ENCODE results near the gene TFCP2L1.

The TFCP2L1 gene

DNA sequence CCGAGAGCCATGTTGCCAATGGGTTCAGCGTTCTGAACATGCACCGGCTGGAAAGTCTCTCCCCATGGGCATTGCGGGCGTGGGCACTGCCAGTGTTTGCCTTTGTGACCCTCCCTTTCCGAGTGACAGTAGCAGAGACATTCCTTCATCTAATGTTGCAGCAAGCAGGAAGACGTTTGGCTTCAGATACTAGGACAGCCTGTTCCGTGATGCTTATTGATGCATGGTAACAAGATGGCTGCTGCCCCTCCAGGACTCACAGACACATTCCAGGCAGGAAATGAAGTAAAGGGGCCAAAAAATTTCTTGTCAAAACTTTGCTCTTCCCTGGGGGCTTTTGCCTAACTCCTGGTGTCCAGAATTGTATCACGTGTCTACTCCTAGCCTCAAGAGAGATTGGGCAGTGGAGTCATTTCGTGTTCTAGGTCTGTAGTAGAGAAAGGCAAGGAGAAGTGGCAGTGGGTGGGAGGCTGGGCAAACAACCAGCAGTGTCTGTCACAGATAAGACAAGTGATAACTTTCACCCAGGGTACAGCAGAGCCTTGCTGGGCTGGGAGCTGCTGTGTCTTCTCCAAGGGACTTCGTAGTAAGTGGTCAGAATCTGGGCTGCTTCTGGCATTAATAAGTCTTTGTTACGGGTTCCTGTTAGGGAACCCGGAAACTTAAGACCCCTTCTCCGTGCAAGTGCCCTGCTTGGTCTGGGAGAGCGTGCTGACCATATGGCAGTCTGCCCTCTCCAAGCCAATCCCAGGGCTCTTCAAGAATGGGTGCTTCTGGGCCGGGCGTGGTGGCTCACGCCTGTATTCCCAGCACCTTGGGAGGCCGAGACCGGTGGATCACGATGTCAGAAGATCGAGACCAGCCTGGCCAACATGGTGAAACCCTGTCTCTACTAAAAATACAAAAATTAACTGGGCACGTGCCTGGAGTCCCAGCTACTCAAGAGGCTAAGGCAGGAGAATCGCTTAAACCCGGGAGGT lies 93.5 kb downstream of the TFCP2L1 start:
- H3K36me3 ChIP-seq, result no peaks in the 10 kb centered on the region
- H3K9me3 ChIP-seq (ENCODE audit: severe bottlenecking), result no peaks in the 10 kb centered on the region
- TF ChIP-seq, protein P1, sequence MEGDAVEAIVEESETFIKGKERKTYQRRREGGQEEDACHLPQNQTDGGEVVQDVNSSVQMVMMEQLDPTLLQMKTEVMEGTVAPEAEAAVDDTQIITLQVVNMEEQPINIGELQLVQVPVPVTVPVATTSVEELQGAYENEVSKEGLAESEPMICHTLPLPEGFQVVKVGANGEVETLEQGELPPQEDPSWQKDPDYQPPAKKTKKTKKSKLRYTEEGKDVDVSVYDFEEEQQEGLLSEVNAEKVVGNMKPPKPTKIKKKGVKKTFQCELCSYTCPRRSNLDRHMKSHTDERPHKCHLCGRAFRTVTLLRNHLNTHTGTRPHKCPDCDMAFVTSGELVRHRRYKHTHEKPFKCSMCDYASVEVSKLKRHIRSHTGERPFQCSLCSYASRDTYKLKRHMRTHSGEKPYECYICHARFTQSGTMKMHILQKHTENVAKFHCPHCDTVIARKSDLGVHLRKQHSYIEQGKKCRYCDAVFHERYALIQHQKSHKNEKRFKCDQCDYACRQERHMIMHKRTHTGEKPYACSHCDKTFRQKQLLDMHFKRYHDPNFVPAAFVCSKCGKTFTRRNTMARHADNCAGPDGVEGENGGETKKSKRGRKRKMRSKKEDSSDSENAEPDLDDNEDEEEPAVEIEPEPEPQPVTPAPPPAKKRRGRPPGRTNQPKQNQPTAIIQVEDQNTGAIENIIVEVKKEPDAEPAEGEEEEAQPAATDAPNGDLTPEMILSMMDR (IDR thresholded peaks at IDR 0.05; ENCODE audit: low read depth, low read length), result no peak
- H3K27ac ChIP-seq, result no peak overlapping the region
- H3K4me3 ChIP-seq (ENCODE audit: low read depth, low read length), result no peak overlapping the region
- H3K27me3 ChIP-seq (ENCODE audit: insufficient read depth, low read depth, severe bottlenecking), result no peaks in the 10 kb centered on the region
- no peak for DNase-seq

DNA sequence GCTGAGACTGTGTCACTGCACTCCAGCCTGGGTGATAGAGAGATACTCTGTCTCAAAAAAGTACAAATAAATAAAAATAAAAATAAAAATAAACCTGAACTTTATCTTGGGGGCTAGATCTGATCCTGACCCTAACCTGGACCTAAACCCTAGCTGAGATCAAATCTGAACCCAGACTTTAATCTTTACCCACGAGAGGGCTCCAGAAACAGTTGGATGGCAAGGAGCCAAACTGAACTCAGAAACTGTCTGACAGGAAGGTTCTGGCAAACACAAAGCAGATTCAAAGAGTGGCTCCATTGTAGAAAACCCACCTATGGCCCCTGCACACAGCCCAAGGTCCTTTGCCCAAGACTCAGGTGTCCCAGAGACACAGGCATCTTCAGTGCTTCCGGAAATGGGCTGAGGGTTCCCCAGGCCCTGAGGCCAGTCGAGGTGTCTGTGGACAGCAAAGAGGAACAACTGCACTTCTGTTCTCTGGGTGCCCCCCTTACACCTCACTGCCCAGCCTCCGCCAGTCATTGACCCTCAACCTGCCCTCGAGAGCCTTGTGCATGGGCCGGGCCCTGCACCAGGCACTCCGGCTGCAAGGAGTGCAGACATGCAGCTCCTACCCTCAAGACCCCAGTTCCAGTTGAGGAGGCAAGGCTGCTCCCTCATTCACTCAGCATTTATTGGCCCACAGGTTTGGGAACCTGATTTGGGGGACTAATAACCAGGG lies 95.2 kb downstream of the TFCP2L1 start:
- H3K27me3 ChIP-seq (ENCODE audit: insufficient read depth, low read depth, severe bottlenecking), result no peaks in the 10 kb centered on the region

DNA sequence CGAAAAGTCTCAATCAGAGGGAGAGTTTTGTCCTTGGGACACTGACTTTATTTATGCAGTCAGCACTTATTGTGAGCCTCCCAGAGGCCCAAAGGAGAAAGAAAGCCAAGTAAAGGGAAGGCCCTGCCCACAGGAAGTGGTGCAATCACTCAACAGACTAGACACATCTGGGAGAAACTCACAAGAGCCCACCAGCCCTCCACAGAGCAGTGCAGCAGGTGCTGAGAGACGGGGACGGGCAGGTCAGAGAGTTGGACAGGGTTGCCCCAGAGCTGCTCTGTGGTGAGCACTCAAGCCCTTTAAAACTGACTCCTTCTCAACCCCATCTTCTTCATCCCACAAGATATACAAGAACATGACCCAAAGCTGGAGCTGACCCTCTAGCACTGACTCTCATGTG lies 96.0 kb downstream of the TFCP2L1 start:
- H3K27me3 ChIP-seq (ENCODE audit: insufficient read depth, low read depth, severe bottlenecking), result no peaks in the 10 kb centered on the region
- no peak for DNase-seq
- TF ChIP-seq, protein P1 (IDR thresholded peaks at IDR 0.05; ENCODE audit: low read depth, low read length), result no peak
- H3K27ac ChIP-seq, result no peak overlapping the region
- H3K36me3 ChIP-seq, result no peaks in the 10 kb centered on the region
- no peaks in the 10 kb centered on the region for H3K9me3 ChIP-seq (ENCODE audit: severe bottlenecking)
- no peak overlapping the region for H3K4me3 ChIP-seq (ENCODE audit: low read depth, low read length)

More for the DNA sequence above, 95.2 kb downstream of the TFCP2L1 start:
- TF ChIP-seq, protein P1 (IDR thresholded peaks at IDR 0.05; ENCODE audit: low read depth, low read length), result no peak
- H3K27ac ChIP-seq, result no peak overlapping the region
- H3K36me3 ChIP-seq, result no peaks in the 10 kb centered on the region
- no peak overlapping the region for H3K4me3 ChIP-seq (ENCODE audit: low read depth, low read length)
- DNase-seq, result no peak
- no peaks in the 10 kb centered on the region for H3K9me3 ChIP-seq (ENCODE audit: severe bottlenecking)

DNA sequence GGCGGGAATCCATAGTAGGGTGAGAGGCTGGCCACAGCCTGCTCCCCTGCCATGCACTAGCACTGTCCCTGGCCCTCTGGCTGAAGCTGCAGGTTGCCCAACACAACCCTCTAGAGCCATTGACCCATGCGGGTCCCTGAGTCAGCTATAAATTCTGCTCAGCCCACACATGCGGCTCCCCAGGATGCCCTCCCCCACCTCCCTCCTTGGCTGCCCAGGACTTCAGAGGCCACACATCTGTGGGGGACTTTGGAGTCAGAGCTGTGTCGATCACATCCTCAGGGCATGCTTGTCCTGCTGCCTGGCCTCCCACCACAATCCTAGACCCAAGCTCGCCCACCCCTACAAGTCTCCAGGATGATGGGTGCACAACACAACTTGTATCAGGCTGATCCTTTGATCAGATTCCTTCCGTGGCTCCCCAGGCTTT lies 97.0 kb downstream of the TFCP2L1 start:
- H3K36me3 ChIP-seq, result no peaks in the 10 kb centered on the region
- no peaks in the 10 kb centered on the region for H3K27me3 ChIP-seq (ENCODE audit: insufficient read depth, low read depth, severe bottlenecking)
- H3K4me3 ChIP-seq (ENCODE audit: low read depth, low read length), result no peak overlapping the region
- TF ChIP-seq, protein P1 (IDR thresholded peaks at IDR 0.05; ENCODE audit: low read depth, low read length), result no peak
- DNase-seq, result no peak
- no peaks in the 10 kb centered on the region for H3K9me3 ChIP-seq (ENCODE audit: severe bottlenecking)
- no peak overlapping the region for H3K27ac ChIP-seq

DNA sequence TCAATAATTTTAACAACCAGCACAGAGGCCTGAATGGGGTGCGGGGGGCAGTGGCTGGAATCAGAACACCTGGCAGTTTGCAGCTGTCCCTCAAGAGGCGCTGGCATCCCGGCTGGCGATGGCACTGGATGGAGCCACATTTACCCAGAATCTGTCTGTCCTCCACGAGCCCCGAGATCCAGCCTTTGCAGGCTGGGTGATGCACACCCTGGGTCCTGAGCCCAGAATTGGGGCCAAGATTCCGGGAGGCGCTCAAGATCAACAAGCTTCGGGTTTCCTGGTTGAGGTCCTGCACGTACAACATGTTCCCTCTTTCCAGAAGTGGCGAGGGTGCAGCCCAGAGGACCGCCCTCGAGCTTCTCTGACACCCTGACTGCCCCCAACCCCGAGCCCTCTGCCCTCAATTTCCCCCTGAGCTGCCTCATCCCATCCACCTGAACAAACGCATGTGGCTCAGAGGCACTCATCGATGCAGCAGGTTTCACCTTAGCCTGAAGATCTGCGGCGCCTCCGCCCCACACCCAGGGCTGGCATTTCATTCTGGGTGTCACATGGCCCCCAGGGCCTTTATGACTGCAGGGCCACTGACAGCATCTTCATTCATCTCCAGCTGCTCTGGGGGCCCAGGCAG lies 97.5 kb downstream of the TFCP2L1 start:
- DNase-seq, result no peak
- no peak overlapping the region for H3K4me3 ChIP-seq (ENCODE audit: low read depth, low read length)
- H3K36me3 ChIP-seq, result no peaks in the 10 kb centered on the region
- no peaks in the 10 kb centered on the region for H3K9me3 ChIP-seq (ENCODE audit: severe bottlenecking)
- H3K27me3 ChIP-seq (ENCODE audit: insufficient read depth, low read depth, severe bottlenecking), result no peaks in the 10 kb centered on the region
- TF ChIP-seq, protein P1 (IDR thresholded peaks at IDR 0.05; ENCODE audit: low read depth, low read length), result no peak
- H3K27ac ChIP-seq, result no peak overlapping the region
